ENCODE results near the gene ZNF273.
"Not testable (repeated sequence)": the region's sequence is repeated elsewhere in the genome, so short reads cannot be mapped to it uniquely, and the experiment has no call there.

Gene ZNF273

DNA sequence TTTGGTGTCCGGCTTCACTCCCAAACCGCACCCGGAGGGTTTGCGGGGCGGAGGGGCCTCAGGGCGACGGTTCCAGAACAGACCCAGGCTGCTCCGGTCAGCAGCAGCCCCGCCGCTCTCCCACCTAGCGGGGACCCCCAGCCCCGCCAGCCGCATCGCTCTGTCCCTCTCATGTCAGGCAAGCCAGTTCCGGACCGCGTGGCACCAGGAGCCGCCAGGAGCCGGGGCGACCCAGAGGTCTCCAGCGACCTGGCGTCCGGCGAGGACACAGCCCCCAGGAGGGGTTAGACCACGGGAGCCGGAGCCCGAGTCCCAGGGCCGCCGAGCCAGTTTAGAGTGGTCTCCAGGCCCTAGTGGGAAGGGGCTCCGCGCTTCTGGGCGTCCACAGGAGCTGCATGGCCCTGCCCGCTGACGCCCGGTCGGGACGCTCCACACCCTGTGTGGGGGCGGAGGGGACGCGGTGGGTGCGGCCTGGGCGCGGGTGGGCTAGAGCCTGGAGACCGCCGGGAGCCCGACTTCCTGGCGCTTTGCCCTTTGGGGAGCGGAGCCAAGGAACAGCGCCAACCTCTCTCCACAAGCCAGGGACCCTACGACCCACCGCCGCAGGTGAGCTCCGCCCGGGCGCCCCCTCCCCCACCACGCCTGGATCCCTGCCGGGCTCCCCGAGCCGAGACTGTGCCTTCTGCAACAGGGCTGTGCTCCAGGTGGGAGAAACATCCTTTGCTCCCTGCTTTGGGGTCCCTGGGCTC is 44.4 kb downstream of the ZNF273 start:
- DNase-seq, result no peak

DNA sequence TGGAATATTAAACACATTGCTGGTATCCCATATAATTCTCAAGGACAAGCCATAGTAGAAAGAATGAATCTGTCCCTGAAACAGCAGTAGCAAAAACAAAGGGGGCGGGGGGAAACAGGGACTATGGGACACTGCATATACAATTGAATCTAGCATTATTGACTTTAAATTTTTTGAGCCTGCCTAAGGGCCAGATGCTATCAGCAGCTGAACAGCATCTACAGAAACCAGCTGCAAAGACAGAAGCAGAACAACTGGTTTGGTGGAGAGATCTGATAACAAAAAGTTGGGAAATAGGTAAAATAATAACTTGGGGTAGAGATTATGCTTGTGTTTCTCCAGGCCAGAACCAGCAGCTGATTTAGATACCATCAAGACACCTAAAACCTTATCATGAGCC is 45.7 kb downstream of the ZNF273 start:
- DNase-seq, result not testable (repeated sequence)

DNA sequence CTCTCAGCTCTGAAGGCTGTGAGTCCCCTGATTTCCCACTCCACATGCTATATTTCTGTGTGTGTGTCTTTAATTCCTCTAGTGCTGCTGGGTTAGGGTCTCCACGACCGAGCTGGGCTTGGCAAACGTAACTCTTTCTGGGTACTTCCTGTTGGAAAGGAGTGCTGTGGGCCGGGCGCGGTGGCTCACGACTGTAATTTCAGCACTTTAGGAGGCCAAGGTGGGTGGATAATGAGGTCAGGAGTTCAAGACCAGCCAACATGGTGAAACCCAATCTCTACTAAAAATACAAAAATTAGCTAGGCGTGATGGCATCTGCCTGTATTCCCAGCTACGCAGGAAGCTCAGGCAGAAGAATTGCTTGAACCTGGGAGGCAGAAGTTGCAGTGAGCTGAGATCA is 47.6 kb downstream of the ZNF273 start:
- not testable (repeated sequence) for DNase-seq

DNA sequence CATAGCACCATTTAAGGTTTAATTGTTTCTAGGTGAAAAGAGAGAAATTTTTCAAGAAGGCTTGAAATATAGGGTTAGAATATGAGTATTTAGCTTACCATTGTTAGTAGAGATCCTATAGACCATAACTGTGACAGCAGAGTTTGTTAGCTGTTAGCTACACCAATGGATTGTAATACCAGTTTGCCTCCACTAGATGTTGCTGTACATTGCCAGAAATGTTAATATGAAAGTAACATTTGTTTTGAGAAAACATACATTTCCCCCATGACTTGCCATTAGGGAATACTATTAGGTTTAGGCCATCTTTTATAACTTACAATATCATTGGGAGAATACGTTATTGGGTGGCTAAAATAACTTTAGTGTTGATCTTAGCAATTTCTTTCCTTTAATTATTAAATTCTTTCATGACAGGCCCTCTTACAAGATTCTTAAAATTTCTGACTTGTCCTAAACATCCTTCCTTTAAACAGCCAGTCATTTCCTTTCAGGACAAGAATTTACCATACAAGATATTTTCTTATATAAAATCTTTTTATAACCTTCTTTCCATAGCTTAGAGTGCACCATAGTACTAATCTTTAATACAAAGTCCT is 48.3 kb downstream of the ZNF273 start:
- peak; percentile 61 for DNase-seq

DNA sequence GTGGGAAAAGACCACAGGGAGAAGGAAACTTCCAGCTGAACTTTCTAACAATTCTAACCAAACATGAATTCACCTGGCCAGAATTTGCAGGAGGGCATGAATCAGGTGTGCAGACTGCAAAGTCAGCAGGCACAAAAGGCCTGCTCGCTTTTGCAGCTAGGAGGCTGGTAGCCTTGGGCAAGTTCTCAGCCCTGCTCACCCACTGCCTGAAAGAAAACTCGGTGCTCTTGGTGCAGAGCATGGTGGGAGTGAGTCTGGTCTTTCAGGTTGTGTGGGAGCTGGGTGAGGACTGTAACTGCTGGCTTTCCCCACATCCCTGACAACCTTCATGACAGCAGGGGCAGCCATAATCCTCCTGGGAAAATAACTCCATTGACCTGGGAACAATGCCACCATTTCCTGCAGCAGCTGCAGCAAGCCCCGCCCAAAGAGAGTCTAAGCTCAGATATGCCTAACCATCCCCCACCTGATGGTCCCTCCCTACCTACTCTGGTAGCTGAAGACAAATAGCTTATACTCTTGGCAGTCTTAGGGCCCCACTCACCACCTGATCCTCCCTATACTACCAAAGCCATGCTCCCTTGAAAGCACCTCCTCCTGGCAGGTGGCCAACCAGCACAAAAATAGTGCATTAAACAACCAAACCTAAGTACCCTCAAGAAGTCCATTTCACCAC is 56.1 kb downstream of the ZNF273 start:
- no peak for DNase-seq

DNA sequence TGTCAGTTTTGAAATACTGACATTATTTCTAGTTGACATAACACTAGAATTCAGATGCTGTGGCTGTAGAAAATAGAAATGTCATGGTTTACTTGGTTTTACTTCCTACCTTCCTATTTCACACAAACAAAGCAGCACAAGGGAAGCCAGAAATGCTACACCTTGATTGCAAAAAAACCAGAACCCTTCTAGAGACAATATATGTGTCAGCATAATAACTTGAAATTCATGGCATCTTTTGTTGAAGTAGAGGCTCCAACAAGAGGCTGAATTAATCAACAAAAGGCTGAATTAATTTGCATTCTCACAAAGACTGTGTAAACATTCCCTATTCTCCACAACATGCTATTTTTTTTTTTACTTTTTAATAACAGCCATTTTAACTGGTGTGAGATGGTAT is 62.5 kb downstream of the ZNF273 start:
- DNase-seq, result no peak

DNA sequence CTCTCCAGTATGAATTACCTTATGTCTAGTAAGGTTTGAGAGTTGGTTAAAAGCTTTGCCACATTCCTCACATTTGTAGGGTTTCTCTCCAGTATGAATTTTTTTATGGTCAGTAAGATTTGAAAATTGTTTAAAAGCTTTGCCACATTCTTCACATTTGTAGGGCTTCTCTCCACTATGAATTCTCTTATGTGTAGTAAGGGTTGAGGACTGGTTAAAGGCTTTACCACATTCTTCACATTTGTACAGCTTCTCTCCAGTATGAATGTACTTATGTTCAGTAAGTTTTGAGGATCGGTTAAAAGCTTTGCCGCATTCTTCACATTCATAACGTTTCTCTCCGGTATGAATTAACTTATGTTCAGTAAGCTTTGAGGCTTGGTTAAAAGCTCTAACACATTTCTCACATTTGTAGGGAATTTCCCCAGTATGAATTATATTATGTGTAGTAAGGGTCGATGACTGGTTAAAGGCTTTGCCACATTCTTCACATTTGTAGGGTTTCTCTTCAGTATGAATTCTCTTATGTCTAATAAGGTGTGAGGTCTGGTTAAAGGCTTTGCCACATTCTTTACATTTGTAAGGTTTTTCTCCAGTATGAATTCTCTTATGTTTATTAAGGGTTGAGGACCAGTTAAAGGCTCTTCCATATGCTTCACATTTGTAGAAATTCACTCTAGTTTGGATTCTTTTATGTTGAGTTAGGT is 75.6 kb downstream of the ZNF273 start:
- no peak for DNase-seq
